HUES6 (cell line): ENCODE data around the gene ABCC1.

Source experiments
- H3K27ac ChIP-seq: 2 replicates; pipeline ENCODE4 v1.7.0; 2013; ENCODE audit warnings: low read depth, mild to moderate bottlenecking, low read length, inconsistent platforms
- H3K27me3 ChIP-seq: 2 replicates; pipeline ENCODE4 v1.6.1; 2013; ENCODE audit warnings: low read length; ENCODE audit not compliant: control insufficient read depth, insufficient read depth
- H3K36me3 ChIP-seq: 2 replicates; pipeline ENCODE4 v1.6.1; 2013; ENCODE audit warnings: low read length; ENCODE audit not compliant: control insufficient read depth, insufficient read depth
- H3K4me1 ChIP-seq: 2 replicates; pipeline ENCODE4 v1.6.1; 2013; ENCODE audit warnings: low read length; ENCODE audit not compliant: control insufficient read depth, insufficient read depth
- H3K4me3 ChIP-seq: 2 replicates; pipeline ENCODE4 v1.5.1; 2013; ENCODE audit warnings: low read depth, low read length
- H3K9ac ChIP-seq: one replicate; pipeline ENCODE4 v1.6.1; 2013; ENCODE audit warnings: mild to moderate bottlenecking, low read length
- H3K9me3 ChIP-seq: 2 replicates; pipeline ENCODE4 v1.6.1; 2013; ENCODE audit warnings: low read depth, low read length; ENCODE audit not compliant: control insufficient read depth, insufficient read depth

ABCC1 gene

GRCh38 chr16:16012144-16012543 lies 62.7 kb downstream of the ABCC1 start:
- Histone ChIP-seq H3K27me3 (no peaks in the 10 kb centered on the region), H3K4me1 (no peaks in the 10 kb centered on the region), H3K36me3 (peaks cover 70% of the 10 kb centered on the region), H3K27ac (no peak overlapping the region), H3K4me3 (no peak overlapping the region), H3K9ac (no peak overlapping the region), H3K9me3 (no peaks in the 10 kb centered on the region)

DNA sequence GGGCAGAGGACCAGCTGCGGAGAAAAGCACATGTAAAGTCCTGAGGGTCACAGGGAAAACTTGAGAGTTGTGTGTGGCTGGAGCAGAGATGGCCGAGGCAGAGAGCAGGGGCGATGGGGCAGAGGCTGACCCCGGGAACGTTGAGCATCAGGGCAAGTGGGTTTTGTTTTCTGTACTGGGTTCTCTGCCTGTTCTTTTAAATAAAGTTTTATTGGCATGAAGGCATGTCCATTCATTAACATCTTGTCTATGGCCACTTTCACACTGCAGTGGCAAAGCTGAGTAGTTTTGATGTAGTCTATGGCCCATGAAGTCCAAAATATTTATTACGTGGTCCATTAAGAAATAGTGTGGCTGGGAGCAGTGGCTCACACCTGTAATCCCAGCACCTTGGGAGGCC lies 64.4 kb downstream of the ABCC1 start:
- peaks cover 81% of the 10 kb centered on the region for H3K36me3 ChIP-seq
- H3K27me3 ChIP-seq = no peaks in the 10 kb centered on the region
- no peak overlapping the region for H3K4me3 ChIP-seq
- H3K9me3 ChIP-seq = no peaks in the 10 kb centered on the region
- no peak overlapping the region for H3K27ac ChIP-seq
- no peaks in the 10 kb centered on the region for H3K4me1 ChIP-seq
- no peak overlapping the region for H3K9ac ChIP-seq

DNA sequence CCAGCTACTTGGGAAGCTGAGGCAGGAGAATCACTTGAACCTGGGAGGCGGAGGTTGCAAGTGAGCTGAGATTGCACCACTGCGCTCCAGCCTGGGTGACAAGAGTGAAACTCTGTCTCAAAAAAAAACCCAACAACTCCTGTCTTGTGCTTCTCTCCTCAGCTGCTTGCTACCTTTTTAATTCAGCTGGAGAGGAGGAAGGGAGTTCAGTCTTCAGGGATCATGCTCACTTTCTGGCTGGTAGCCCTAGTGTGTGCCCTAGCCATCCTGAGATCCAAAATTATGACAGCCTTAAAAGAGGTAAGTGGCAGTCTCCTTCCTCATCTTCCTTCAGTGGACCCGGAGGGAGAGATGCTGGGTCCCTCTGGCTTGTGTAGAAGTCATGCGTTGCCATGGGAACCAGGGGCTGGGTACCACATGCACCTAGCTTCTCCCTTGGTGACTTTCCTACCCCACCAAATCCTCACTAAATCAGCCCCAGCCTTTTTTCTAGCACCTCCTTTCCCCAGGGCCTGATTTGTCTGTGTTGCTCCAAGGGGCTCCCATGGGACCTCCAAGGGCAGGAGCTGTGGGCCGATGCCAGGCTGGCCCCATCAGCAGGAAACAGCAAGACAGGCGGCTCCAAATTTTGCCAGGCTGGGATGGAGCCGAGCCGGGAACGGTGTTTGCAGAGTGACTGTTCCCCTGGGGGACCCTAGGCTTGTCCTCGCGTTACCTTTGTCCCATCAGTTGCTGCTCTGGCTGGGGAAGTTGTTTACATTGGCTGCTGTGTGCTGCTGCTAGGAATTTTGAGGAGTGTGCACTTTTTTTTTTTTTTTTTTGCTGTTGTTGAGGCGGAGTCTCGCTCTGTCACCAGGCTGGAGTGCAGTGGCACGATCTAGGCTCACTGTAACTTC lies 65.2 kb downstream of the ABCC1 start:
- peaks cover 81% of the 10 kb centered on the region for H3K36me3 ChIP-seq
- H3K27ac ChIP-seq = no peak overlapping the region
- no peaks in the 10 kb centered on the region for H3K9me3 ChIP-seq
- H3K27me3 ChIP-seq = no peaks in the 10 kb centered on the region
- H3K9ac ChIP-seq = no peak overlapping the region
- H3K4me1 ChIP-seq = no peaks in the 10 kb centered on the region
- H3K4me3 ChIP-seq = no peak overlapping the region

GRCh38 chr16:16015849-16016248 lies 66.4 kb downstream of the ABCC1 start:
- Histone ChIP-seq H3K36me3 (peaks cover 79% of the 10 kb centered on the region), H3K4me3 (no peak overlapping the region), H3K4me1 (no peaks in the 10 kb centered on the region), H3K27ac (no peak overlapping the region), H3K27me3 (no peaks in the 10 kb centered on the region), H3K9me3 (no peaks in the 10 kb centered on the region), H3K9ac (no peak overlapping the region)

DNA sequence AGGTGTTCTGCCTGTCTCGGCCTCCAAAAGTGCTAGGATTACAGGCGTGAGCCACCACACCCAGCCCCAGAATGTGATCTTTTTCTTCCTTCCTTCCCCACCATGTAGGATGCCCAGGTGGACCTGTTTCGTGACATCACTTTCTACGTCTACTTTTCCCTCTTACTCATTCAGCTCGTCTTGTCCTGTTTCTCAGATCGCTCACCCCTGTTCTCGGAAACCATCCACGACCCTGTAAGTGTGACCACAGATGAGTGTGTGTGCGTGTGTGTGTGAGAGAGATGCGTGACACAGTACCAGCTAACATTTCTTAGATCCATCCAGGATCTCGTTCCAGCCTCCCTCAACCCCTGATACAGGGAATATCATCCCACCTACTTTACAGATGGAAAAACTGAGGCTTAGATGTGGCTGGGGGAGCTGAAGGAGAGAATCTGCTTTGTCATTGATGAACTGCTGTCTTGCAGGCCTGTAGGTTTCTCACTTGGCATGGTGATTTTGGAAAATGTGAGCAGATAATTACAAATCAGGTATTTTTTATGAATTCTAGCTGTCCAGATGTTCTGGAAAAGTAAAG lies 67.1 kb downstream of the ABCC1 start:
- no peak overlapping the region for H3K9ac ChIP-seq
- H3K27me3 ChIP-seq = no peaks in the 10 kb centered on the region
- no peak overlapping the region for H3K27ac ChIP-seq
- peaks cover 77% of the 10 kb centered on the region for H3K36me3 ChIP-seq
- H3K4me1 ChIP-seq = no peaks in the 10 kb centered on the region; the same call in 1 of the 2 replicates
- no peaks in the 10 kb centered on the region for H3K9me3 ChIP-seq
- no peak overlapping the region for H3K4me3 ChIP-seq

DNA sequence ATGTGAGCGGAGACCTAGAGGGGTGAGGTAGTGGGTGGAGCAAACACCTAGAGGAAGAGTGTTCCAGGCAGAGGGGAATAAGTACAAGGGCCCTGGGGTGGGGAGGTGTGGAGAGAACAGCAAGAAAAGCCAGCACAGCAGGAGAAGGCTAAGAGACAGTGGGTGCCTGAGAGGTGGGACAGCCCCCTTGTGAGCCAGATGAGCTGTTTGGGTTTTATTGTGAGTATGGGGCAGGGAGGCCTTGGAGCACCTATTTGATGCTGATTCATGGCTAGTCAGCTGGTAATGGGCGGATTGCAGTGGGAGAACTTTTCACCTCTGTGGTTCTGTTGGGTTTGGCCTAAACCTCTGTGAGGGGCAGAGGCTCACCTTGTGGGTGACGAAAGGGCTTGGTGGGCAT lies 68.4 kb downstream of the ABCC1 start:
- no peaks in the 10 kb centered on the region for H3K9me3 ChIP-seq
- peaks cover 75% of the 10 kb centered on the region for H3K36me3 ChIP-seq
- H3K27ac ChIP-seq = no peak overlapping the region
- H3K4me3 ChIP-seq = no peak overlapping the region
- H3K9ac ChIP-seq = no peak overlapping the region
- H3K4me1 ChIP-seq = peaks cover 5% of the 10 kb centered on the region; the same call in 1 of the 2 replicates
- no peaks in the 10 kb centered on the region for H3K27me3 ChIP-seq

DNA sequence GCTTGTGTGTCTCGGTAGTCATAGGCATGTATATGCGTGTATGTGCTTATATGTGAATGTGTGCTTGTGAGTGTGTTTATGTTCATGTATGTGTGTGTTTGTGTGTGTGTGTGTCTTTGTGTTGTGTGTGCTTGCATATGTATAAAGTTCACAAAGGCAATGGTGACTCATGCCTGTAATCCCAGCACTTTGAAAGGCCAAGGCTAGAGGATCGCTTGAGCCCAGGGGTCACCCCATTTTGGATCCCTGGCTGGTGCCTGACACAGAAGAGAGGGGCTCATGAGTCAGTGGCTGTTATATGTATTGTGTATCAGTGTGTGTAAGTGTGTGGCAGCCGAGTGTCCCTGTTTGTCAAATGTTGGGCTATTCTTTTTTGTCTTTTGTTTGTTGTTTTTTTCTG lies 69.3 kb downstream of the ABCC1 start:
- H3K4me1 ChIP-seq = peaks cover 5% of the 10 kb centered on the region; the same call in 1 of the 2 replicates

DNA sequence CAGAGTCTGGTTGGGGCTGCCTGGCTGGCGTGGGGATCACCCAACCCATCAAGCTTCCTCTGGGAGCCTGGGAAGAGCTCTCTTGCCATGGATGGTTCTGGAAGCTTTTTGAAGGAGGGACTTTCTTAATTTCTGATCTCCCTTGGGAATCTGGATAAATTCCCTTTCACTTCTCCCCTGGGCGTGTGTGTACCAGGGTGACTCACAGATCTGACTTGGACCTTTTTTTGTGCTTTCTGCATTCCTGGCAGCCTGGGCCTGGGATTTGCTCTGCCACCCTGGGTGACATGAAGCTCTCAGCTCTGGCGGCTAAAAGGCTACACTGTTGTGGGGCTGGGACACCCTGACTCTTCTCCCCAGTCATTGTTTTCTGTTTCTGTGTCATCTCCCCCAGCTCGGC lies 70.1 kb downstream of the ABCC1 start:
- H3K27me3 ChIP-seq = no peaks in the 10 kb centered on the region
- H3K9ac ChIP-seq = no peak overlapping the region
- peaks cover 68% of the 10 kb centered on the region for H3K36me3 ChIP-seq
- no peak overlapping the region for H3K4me3 ChIP-seq
- H3K9me3 ChIP-seq = no peaks in the 10 kb centered on the region
- no peak overlapping the region for H3K27ac ChIP-seq
- H3K4me1 ChIP-seq = peaks cover 5% of the 10 kb centered on the region; the same call in 1 of the 2 replicates

More for the DNA sequence above, 69.3 kb downstream of the ABCC1 start:
- Histone ChIP-seq H3K27ac (no peak overlapping the region), H3K9ac (no peak overlapping the region), H3K4me3 (no peak overlapping the region), H3K36me3 (peaks cover 74% of the 10 kb centered on the region), H3K27me3 (no peaks in the 10 kb centered on the region), H3K9me3 (no peaks in the 10 kb centered on the region)

DNA sequence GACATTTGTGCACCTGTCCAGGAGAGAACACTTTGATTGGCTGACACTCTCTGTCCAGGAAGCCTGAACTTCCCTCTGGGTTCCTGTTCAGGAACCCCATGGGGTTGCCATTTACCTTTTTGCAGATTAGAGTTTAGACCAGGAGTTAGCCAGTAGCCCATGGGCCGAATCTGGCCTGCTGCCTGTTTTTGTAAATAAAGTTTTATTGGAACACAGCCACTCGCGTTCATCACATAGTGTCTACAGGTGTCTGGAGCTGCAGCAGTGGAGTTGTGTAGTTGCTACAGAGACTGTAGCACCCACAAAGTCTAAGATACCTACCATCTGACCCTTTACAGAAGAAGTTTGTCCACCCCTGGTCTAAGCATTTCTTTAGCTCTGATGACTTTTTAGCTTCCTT lies 70.9 kb downstream of the ABCC1 start:
- H3K9me3 ChIP-seq = no peaks in the 10 kb centered on the region
- H3K9ac ChIP-seq = no peak overlapping the region
- peaks cover 5% of the 10 kb centered on the region; the same call in 1 of the 2 replicates for H3K4me1 ChIP-seq
- H3K27me3 ChIP-seq = no peaks in the 10 kb centered on the region
- H3K36me3 ChIP-seq = peaks cover 65% of the 10 kb centered on the region
- no peak overlapping the region for H3K4me3 ChIP-seq
- no peak overlapping the region for H3K27ac ChIP-seq

DNA sequence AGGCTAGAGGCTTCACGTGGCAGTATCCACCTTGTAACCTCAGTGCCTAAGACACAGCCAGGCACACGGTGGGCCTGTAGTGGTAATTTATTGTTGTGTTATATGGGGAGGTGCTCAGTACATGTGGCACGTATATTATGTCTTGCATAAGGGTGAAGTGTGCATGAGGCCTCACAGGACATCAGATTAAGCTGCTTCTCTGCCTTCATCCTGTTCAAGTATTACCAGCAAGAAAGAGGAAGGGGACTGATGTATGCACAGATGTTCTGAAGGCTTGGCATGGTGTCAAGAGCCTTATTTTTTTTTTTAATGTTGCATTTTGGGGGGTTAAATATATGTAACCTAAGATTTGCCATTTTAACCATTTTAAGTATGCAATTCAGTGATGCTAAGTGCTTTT lies 71.6 kb downstream of the ABCC1 start:
- Histone ChIP-seq H3K27ac (no peak overlapping the region), H3K36me3 (peaks cover 63% of the 10 kb centered on the region), H3K9me3 (no peaks in the 10 kb centered on the region), H3K4me1 (peaks cover 5% of the 10 kb centered on the region; the same call in 1 of the 2 replicates), H3K9ac (no peak overlapping the region), H3K27me3 (no peaks in the 10 kb centered on the region), H3K4me3 (no peak overlapping the region)

- no peak overlapping the region for H3K4me3 ChIP-seq
- no peaks in the 10 kb centered on the region for H3K9me3 ChIP-seq
- H3K9ac ChIP-seq = no peak overlapping the region
- H3K4me1 ChIP-seq = peaks cover 5% of the 10 kb centered on the region; the same call in 1 of the 2 replicates
- peaks cover 58% of the 10 kb centered on the region for H3K36me3 ChIP-seq
- no peaks in the 10 kb centered on the region for H3K27me3 ChIP-seq
- H3K27ac ChIP-seq = no peak overlapping the region
Measured at GRCh38 chr16:16021646-16021987, 72.2 kb downstream of the ABCC1 start.
